B cell (primary cell): ENCODE measurements around the gene LIPG. TPM values are rescaled to one million over a fixed set of nuclear protein-coding genes. Genes with fewer than 3 reads are reported as not detected.

Experiments used
- ATAC-seq: fragments of 200-7000 bp; cut with Tn5 transposase; one replicate; pipeline ENCODE4 v1.10.0; 2021; ENCODE audit warnings: low read depth, mild to moderate bottlenecking, moderate number of reproducible peaks, moderate library complexity
- CTCF ChIA-PET: fragments of 350-600 bp; sonication (Branson Sonifier 250); formaldehyde crosslinking; loops from one replicate; lab custom pipeline; 2021; ENCODE audit warnings: antibody characterized with exemption, inconsistent platforms; lab: Charles Lee
- POLR2A ChIA-PET: fragments of 350-600 bp; sonication (Branson Sonifier 250); formaldehyde crosslinking; loops from one replicate; lab custom pipeline; 2021; ENCODE audit warnings: antibody characterized with exemption; lab: Charles Lee
- DNase-seq: peaks from one replicate; pipeline ENCODE4 v3.0.0; 2013
- H2AFZ ChIP-seq: 2 replicates; pipeline ENCODE4 v1.6.1; 2012; ENCODE audit warnings: mild to moderate bottlenecking, low read depth, low read length; ENCODE audit not compliant: insufficient read depth, poor library complexity, severe bottlenecking
- H3K27ac ChIP-seq, 2 donors: 1 replicate in 1 of 2; 2 replicates in 1 of 2; pipeline ENCODE4 v1.5.1; 2012 to 2013; ENCODE audit warnings: low read length in 2 of 2, mild to moderate bottlenecking in 2 of 2, moderate library complexity in 1 of 2
- H3K27me3 ChIP-seq, 4 experiments: fragments of 200-600 bp in 1 of 4; sonication (generic) in 1 of 4; replicated peaks in 1 of 4; 1 replicate in 2 of 4; 2 replicates in 2 of 4; pipeline versions ENCODE4 v1.6.1 to v1.7.0; 2013 to 2016; ENCODE audit warnings: low read length in 3 of 4, mild to moderate bottlenecking in 2 of 4, mixed read lengths in 1 of 4, moderate library complexity in 1 of 4; ENCODE audit not compliant: insufficient read depth in 4 of 4, control insufficient read depth in 3 of 4; ENCODE audit errors: control extremely low read depth in 1 of 4
- H3K36me3 ChIP-seq, 2 experiments: replicated peaks in 1 of 2; 1 replicate in 1 of 2; 2 replicates in 1 of 2; pipeline versions ENCODE4 v1.6.1 to v1.7.1; 2013; ENCODE audit warnings: low read length in 1 of 2; ENCODE audit not compliant: insufficient read depth in 2 of 2, control insufficient read depth in 1 of 2; ENCODE audit errors: control extremely low read depth in 1 of 2, extremely low read depth in 1 of 2
- H3K4me1 ChIP-seq, 2 donors: fragments of 200-600 bp in 1 of 2; sonication (generic) in 1 of 2; 1 replicate in 1 of 2; 2 replicates in 1 of 2; pipeline versions ENCODE4 v1.5.1 to v1.6.1; 2013 to 2017; ENCODE audit warnings: low read length in 2 of 2; ENCODE audit not compliant: control insufficient read depth in 2 of 2, insufficient read depth in 2 of 2
- H3K4me2 ChIP-seq: replicated peaks from 2 replicates; pipeline ENCODE3; 2012; ENCODE audit warnings: mild to moderate bottlenecking, low read depth, low read length; ENCODE audit not compliant: poor library complexity, severe bottlenecking
- H3K4me3 ChIP-seq, 5 experiments: fragments of 200-600 bp in 1 of 5; sonication (generic) in 1 of 5; 1 replicate in 3 of 5; 2 replicates in 2 of 5; pipeline versions ENCODE4 v1.5.1 to v1.7.0; 2011 to 2016; ENCODE audit warnings: low read length in 4 of 5, mild to moderate bottlenecking in 4 of 5, low read depth in 2 of 5, control low read depth in 1 of 5, moderate library complexity in 1 of 5; ENCODE audit not compliant: insufficient read depth in 1 of 5; ENCODE audit errors: control extremely low read depth in 1 of 5, extremely low read depth in 1 of 5
- H3K79me2 ChIP-seq: fragments of 200-600 bp; sonication (generic); one replicate; pipeline ENCODE4 v1.6.0; 2016; ENCODE audit warnings: low read length; ENCODE audit not compliant: control insufficient read depth, insufficient read depth
- H3K9ac ChIP-seq: fragments of 200-600 bp; sonication (generic); 2 replicates; pipeline ENCODE4 v1.6.1; 2017; ENCODE audit warnings: mild to moderate bottlenecking, low read length, moderate library complexity
- H3K9me3 ChIP-seq, 3 donors: one replicate each; pipeline versions ENCODE4 v1.6.1 to v1.7.1; 2013; ENCODE audit warnings: low read length in 2 of 3; ENCODE audit not compliant: control insufficient read depth in 2 of 3, insufficient read depth in 1 of 3; ENCODE audit errors: control extremely low read depth in 1 of 3
- H4K20me1 ChIP-seq: 2 replicates; pipeline ENCODE4 v1.6.0; 2012; ENCODE audit warnings: mild to moderate bottlenecking, low read length; ENCODE audit not compliant: insufficient read depth, control insufficient read depth, poor library complexity, severe bottlenecking
- H3K27ac Mint-ChIP-seq: one replicate; pipeline ENCODE4 v1.8.0; 2021; ENCODE audit warnings: mixed read lengths
- H3K27me3 Mint-ChIP-seq: one replicate; pipeline ENCODE4 v1.8.0; 2021; ENCODE audit warnings: mixed read lengths
- H3K4me1 Mint-ChIP-seq: one replicate; pipeline ENCODE4 v1.8.0; 2021; ENCODE audit warnings: mixed read lengths
- H3K4me3 Mint-ChIP-seq: one replicate; pipeline ENCODE4 v1.8.0; 2021; ENCODE audit warnings: mixed read lengths
- H3K9me3 Mint-ChIP-seq: one replicate; pipeline ENCODE4 v1.8.0; 2022; ENCODE audit warnings: mixed read lengths; ENCODE audit not compliant: insufficient read depth
- CTCF ChIP-seq: fragments of 200-600 bp; IDR thresholded peaks from one replicate; pipeline ENCODE4 v1.8.0; 2022; ENCODE audit warnings: antibody characterized with exemption, mild to moderate bottlenecking
- EZH2 ChIP-seq: IDR thresholded peaks from 2 replicates; pipeline ENCODE4 v1.6.1; 2012; ENCODE audit warnings: borderline replicate concordance, low read depth, mild to moderate bottlenecking, moderate library complexity, low read length; ENCODE audit not compliant: insufficient read depth, poor library complexity, severe bottlenecking
- WGBS: methylation state at CpG from one replicate; pipeline ENCODE4 v1.1.5; 2013; ENCODE audit warnings: missing lambda C conversion rate; ENCODE audit not compliant: insufficient coverage; 5-methylcytosine and 5-hydroxymethylcytosine counted together
- intact Hi-C: fragments of 100-400 bp; cut with micrococcal nuclease; formaldehyde crosslinking; loops from one replicate; pipeline ENCODE4 v1.10.0; 2022
- polyA plus RNA-seq: library from polyadenylated mRNA; depleted of rRNA; stranded (reverse); fragments of >200 nt; gene quantifications from 2 replicates; pipeline ENCODE4 v1.2.3, GENCODE V29; 2012
- total RNA-seq, 2 donors: library from RNA; stranded (reverse); fragments of 120-200 nt in 1 of 2; gene quantifications; 1 replicate in 1 of 2; 2 replicates in 1 of 2; pipeline versions ENCODE4 v1.2.3 to v1.2.4, GENCODE V29; 2013 to 2022

Gene LIPG
- total and polyA plus RNA-seq, 2 donors (not counting 1 experiment from before 2014, with no cell fraction given): not detected

- no peaks in the 10 kb centered on the region for H3K9me3 Mint-ChIP-seq
- H3K36me3 ChIP-seq: no peaks in the 10 kb centered on the region
- H3K4me1 Mint-ChIP-seq: no peaks in the 10 kb centered on the region
- ChIA-PET POLR2A (no interaction called here), CTCF (no interaction called here)
- H3K9me3 ChIP-seq: peaks cover 0 to 3% (median 0%) of the 10 kb centered on the region in 3 donors
- H2AFZ ChIP-seq: no peak overlapping the region
- H3K4me3 Mint-ChIP-seq: no peak overlapping the region
- intact Hi-C loops: no loop called here
- H3K9ac ChIP-seq: no peak overlapping the region
- no peaks in the 10 kb centered on the region for H3K79me2 ChIP-seq
- H3K27ac Mint-ChIP-seq: no peak overlapping the region
- H3K27me3 ChIP-seq: peaks cover 0 to 7% (median 0%) of the 10 kb centered on the region in 4 experiments
- TF ChIP-seq EZH2 (no peak), CTCF (no peak)
- H4K20me1 ChIP-seq: no peaks in the 10 kb centered on the region
- peaks cover 28% of the 10 kb centered on the region for H3K27me3 Mint-ChIP-seq
- H3K27ac ChIP-seq: no peak overlapping the region
- ATAC-seq (no peak), DNase-seq (no peak)
- 92% methylated on average over 6 of the region's 9 CpGs for WGBS
- no peak overlapping the region for H3K4me3 ChIP-seq
- H3K4me1 ChIP-seq: no peaks in the 10 kb centered on the region
- H3K4me2 ChIP-seq: no peak overlapping the region
These were observed 24.2 kb downstream of the LIPG start for GRCh38 chr18:49585781-49586663.

GRCh38 chr18:49588171-49588570 lies 26.3 kb downstream of the LIPG start:
- H2AFZ ChIP-seq: no peak overlapping the region
- Mint-ChIP-seq H3K27ac (no peak overlapping the region), H3K4me3 (no peak overlapping the region), H3K27me3 (peaks cover 11% of the 10 kb centered on the region), H3K4me1 (no peaks in the 10 kb centered on the region), H3K9me3 (no peaks in the 10 kb centered on the region)
- 81% methylated on average over 4 of the region's 6 CpGs for WGBS
- no peaks in the 10 kb centered on the region for H3K4me1 ChIP-seq
- ATAC-seq (no peak), DNase-seq (no peak)
- no peak overlapping the region for H3K4me3 ChIP-seq
- TF ChIP-seq EZH2 (no peak), CTCF (no peak)
- no peaks in the 10 kb centered on the region for H3K79me2 ChIP-seq
- H3K4me2 ChIP-seq: no peak overlapping the region
- H3K27ac ChIP-seq: no peak overlapping the region
- intact Hi-C loops: no loop called here
- no peak overlapping the region for H3K9ac ChIP-seq
- POLR2A ChIA-PET: no interaction called here
- CTCF ChIA-PET: no interaction called here
- peaks cover 0 to 3% (median 0%) of the 10 kb centered on the region in 3 donors for H3K9me3 ChIP-seq
- H3K36me3 ChIP-seq: no peaks in the 10 kb centered on the region
- no peaks in the 10 kb centered on the region for H4K20me1 ChIP-seq
- peaks cover 0 to 7% (median 0%) of the 10 kb centered on the region in 4 experiments for H3K27me3 ChIP-seq
